KMS-11 (cell line): Measurements from ENCODE around the gene IQGAP2.

Experiments used
- H2AFZ ChIP-seq: fragments of 200-600 bp; sonication (generic); 2 replicates; pipeline ENCODE4 v1.6.1; 2016; ENCODE audit warnings: antibody characterized with exemption, mixed run types, low read depth
- H3K27ac ChIP-seq: fragments of 200-600 bp; sonication (generic); 2 replicates; pipeline ENCODE4 v1.6.1; 2016; ENCODE audit warnings: mild to moderate bottlenecking, mixed run types
- H3K27me3 ChIP-seq: fragments of 200-600 bp; sonication (generic); 2 replicates; pipeline ENCODE4 v1.6.1; 2017; ENCODE audit warnings: mild to moderate bottlenecking, low read depth, mixed run types, moderate library complexity; ENCODE audit not compliant: insufficient read depth
- H3K36me3 ChIP-seq: fragments of 200-600 bp; sonication (generic); 2 replicates; pipeline ENCODE4 v1.6.1; 2017; ENCODE audit warnings: mild to moderate bottlenecking, mixed run types; ENCODE audit not compliant: insufficient read depth
- H3K4me1 ChIP-seq: fragments of 200-600 bp; sonication (generic); 2 replicates; pipeline ENCODE4 v1.6.1; 2016; ENCODE audit warnings: mild to moderate bottlenecking, low read depth, mixed run types; ENCODE audit not compliant: poor library complexity, severe bottlenecking
- H3K4me2 ChIP-seq: fragments of 200-600 bp; sonication (generic); 2 replicates; pipeline ENCODE4 v1.7.0; 2016; ENCODE audit warnings: mild to moderate bottlenecking, mixed run types
- H3K4me3 ChIP-seq: fragments of 200-600 bp; sonication (generic); IDR thresholded peaks from 2 replicates; pipeline ENCODE4 v1.6.1; 2017; ENCODE audit warnings: low read depth, low read length, mixed read lengths; ENCODE audit not compliant: insufficient read depth
- H3K79me2 ChIP-seq: fragments of 200-600 bp; sonication (generic); 2 replicates; pipeline ENCODE4 v1.6.1; 2016; ENCODE audit warnings: low read depth, mixed run types; ENCODE audit not compliant: insufficient read depth
- H3K9ac ChIP-seq: fragments of 200-600 bp; sonication (generic); 2 replicates; pipeline ENCODE4 v1.6.1; 2016; ENCODE audit warnings: mild to moderate bottlenecking, mixed run types
- H4K20me1 ChIP-seq: fragments of 200-600 bp; sonication (generic); 2 replicates; pipeline ENCODE4 v1.6.1; 2016; ENCODE audit warnings: mild to moderate bottlenecking, mixed run types; ENCODE audit not compliant: insufficient read depth
- TF ChIP-seq, protein P1 (sequence below): fragments of 200-600 bp; sonication (generic); conservative IDR thresholded peaks from 2 replicates; pipeline ENCODE4 v1.6.1; 2017; ENCODE audit warnings: low read depth, mild to moderate bottlenecking, antibody characterized with exemption, low read length, moderate library complexity, mixed read lengths

IQGAP2 gene

DNA sequence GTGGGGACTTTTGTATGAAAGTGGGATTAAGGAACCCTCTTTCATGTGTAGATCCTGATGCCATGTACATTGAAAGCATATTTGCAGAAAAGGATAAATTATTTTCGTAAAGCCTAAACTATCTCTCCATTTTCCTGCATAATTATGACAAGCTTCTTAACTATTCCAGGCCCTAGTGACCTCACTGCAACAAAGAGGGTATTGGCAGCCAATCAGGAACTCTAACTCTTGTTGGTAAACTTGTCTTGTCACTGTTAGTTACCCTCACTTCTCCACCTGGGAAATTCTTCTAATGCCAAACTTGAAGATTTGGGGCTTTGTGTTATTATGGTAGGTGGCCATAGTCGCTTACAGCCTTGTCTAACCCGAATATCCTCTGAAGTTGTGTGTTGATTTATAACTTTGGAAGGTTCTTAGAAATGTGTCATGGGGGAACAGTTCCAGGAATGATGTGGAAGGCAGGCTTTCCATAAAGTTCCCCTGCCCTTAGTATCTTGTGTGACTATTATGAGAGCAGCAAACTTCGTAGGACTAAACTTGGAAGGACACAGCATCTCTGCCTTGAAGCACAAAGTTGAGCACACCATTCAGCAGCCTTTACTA is 52.5 kb downstream of the IQGAP2 start:
- Histone ChIP-seq H3K4me3 (no peak overlapping the region), H3K27ac (no peak overlapping the region), H3K4me1 (peaks cover 13% of the 10 kb centered on the region), H3K4me2 (no peak overlapping the region), H3K79me2 (peaks cover 91% of the 10 kb centered on the region), H3K9ac (no peak overlapping the region), H2AFZ (no peak overlapping the region), H4K20me1 (peaks cover 20% of the 10 kb centered on the region; the same call in 1 of the 2 replicates), H3K36me3 (no peaks in the 10 kb centered on the region), H3K27me3 (no peaks in the 10 kb centered on the region)
- TF ChIP-seq, protein P1, sequence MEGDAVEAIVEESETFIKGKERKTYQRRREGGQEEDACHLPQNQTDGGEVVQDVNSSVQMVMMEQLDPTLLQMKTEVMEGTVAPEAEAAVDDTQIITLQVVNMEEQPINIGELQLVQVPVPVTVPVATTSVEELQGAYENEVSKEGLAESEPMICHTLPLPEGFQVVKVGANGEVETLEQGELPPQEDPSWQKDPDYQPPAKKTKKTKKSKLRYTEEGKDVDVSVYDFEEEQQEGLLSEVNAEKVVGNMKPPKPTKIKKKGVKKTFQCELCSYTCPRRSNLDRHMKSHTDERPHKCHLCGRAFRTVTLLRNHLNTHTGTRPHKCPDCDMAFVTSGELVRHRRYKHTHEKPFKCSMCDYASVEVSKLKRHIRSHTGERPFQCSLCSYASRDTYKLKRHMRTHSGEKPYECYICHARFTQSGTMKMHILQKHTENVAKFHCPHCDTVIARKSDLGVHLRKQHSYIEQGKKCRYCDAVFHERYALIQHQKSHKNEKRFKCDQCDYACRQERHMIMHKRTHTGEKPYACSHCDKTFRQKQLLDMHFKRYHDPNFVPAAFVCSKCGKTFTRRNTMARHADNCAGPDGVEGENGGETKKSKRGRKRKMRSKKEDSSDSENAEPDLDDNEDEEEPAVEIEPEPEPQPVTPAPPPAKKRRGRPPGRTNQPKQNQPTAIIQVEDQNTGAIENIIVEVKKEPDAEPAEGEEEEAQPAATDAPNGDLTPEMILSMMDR = no peak

DNA sequence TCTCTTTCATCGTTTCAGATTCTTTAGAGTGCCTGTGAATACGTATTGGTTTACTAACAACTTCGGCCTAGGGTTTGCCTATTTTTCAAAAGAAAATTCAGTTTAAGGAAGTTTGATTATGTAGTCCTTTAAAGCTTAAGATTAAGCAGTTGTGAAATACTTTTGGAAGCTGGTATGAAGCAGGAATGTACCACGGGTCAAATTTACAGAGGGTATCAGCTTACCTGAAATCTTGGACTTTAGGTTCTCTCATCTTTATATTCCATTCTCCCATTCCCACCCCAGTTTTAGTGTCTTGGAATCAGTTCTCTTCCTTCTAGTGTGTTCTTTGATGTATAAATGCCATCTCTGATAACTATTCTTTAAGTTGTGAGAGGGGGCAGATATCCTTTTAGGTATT is 53.2 kb downstream of the IQGAP2 start:
- peaks cover 86% of the 10 kb centered on the region for H3K79me2 ChIP-seq
- no peak overlapping the region for H3K4me3 ChIP-seq
- no peak overlapping the region for H3K9ac ChIP-seq
- H2AFZ ChIP-seq = no peak overlapping the region
- H3K27ac ChIP-seq = no peak overlapping the region
- peaks cover 7% of the 10 kb centered on the region for H3K4me1 ChIP-seq
- H3K36me3 ChIP-seq = no peaks in the 10 kb centered on the region
- H3K4me2 ChIP-seq = no peak overlapping the region
- no peaks in the 10 kb centered on the region for H3K27me3 ChIP-seq
- TF ChIP-seq, protein P1 = no peak
- peaks cover 20% of the 10 kb centered on the region; the same call in 1 of the 2 replicates for H4K20me1 ChIP-seq

DNA sequence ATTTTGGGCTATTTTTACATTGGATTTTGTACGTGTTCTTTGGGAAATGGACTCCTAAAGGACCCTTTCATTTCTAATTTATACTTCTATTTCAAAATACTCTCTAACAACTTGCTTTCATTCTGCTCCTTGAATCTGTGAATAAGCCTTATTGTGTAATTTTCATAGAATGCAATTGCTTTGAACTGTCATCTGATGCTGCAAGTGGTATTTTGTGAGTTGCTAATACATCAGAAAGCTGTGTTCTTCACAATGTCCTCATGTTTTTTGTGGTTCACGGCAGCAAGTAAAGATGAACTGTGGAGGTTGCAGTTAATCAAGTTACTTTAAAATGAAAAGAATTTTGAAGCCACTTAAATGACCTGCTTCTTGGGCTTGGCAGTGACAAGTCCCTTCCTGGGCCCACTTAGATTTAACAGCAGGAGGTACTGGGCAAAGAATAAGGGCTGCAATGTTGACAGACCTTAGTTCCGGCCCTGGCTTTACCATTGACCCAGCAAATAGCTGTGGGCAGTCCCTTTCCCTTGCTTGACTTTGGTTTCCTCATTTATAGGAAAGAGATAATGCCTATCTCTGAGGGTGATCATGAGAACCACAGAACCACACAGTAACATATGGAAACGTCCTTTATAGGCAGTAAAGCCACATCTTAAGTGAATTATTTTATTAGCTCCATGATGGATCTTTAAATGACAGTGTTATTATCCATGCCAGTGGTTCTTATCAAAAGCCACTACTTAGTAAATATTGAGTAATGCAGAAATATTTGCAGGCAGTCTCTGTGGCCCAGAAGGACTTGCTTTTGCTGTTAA is 54.8 kb downstream of the IQGAP2 start:
- no peak overlapping the region for H3K27ac ChIP-seq

DNA sequence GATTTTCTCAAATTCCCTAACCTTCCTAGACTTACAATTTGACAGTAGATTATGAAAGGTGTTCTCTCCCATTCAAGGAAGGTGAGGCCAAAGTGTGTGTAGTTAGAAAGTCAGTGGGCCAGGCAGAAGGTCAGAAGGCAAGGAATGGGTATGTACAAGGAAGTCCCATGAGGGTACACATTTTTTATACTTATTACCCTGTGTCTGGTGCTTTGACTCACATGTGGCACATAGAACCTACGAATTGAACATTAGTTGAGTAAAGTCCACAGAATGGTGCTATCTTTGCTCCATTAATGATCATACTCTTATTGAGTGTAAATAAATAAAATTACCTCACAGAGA is 55.4 kb downstream of the IQGAP2 start:
- peaks cover 25% of the 10 kb centered on the region; the same call in 1 of the 2 replicates for H4K20me1 ChIP-seq
- no peak overlapping the region for H3K4me3 ChIP-seq
- TF ChIP-seq, protein P1 = no peak
- no peak overlapping the region for H2AFZ ChIP-seq
- no peaks in the 10 kb centered on the region for H3K27me3 ChIP-seq
- peaks cover 6% of the 10 kb centered on the region; the same call in 1 of the 2 replicates for H3K36me3 ChIP-seq
- H3K4me2 ChIP-seq = no peak overlapping the region
- H3K4me1 ChIP-seq = no peaks in the 10 kb centered on the region
- H3K27ac ChIP-seq = no peak overlapping the region
- H3K79me2 ChIP-seq = peaks cover 71% of the 10 kb centered on the region
- no peak overlapping the region for H3K9ac ChIP-seq

More for the DNA sequence above, 54.8 kb downstream of the IQGAP2 start:
- H3K27me3 ChIP-seq = no peaks in the 10 kb centered on the region
- H3K9ac ChIP-seq = no peak overlapping the region
- H3K4me2 ChIP-seq = no peak overlapping the region
- H3K4me1 ChIP-seq = no peaks in the 10 kb centered on the region
- no peak overlapping the region for H3K4me3 ChIP-seq
- H3K79me2 ChIP-seq = peaks cover 77% of the 10 kb centered on the region
- peaks cover 28% of the 10 kb centered on the region; the same call in 1 of the 2 replicates for H4K20me1 ChIP-seq
- peaks cover under 1% of the 10 kb centered on the region; the same call in 1 of the 2 replicates for H3K36me3 ChIP-seq
- TF ChIP-seq, protein P1 = no peak
- H2AFZ ChIP-seq = no peak overlapping the region
